WTC11 (cell line): ENCODE results near the gene PSMD13.

Experiments
- CBFB ChIP-seq: sonication (generic); formaldehyde crosslinking; IDR thresholded peaks from 2 replicates; pipeline ENCODE4 v1.8.1; 2022; ENCODE audit warnings: mild to moderate bottlenecking, low read depth, missing genetic modification reagents
- FOXP4 ChIP-seq: sonication (generic); formaldehyde crosslinking; IDR thresholded peaks from 2 replicates; pipeline ENCODE4 v1.8.0; 2022; ENCODE audit warnings: mild to moderate bottlenecking, missing genetic modification reagents
- HMGA2 ChIP-seq: fragments of 250-450 bp; sonication (Bioruptor Pico); IDR thresholded peaks from 2 replicates; pipeline ENCODE4 v1.4.0; 2021; ENCODE audit warnings: mild to moderate bottlenecking, moderate library complexity
- MAX ChIP-seq: sonication (generic); formaldehyde crosslinking; IDR thresholded peaks from 2 replicates; pipeline ENCODE4 v1.8.0; 2022; ENCODE audit warnings: mild to moderate bottlenecking, missing genetic modification reagents
- NR3C1 ChIP-seq: sonication (generic); formaldehyde crosslinking; conservative IDR thresholded peaks from 2 replicates; pipeline ENCODE4 v1.8.1; 2023; ENCODE audit warnings: low read depth, mild to moderate bottlenecking, missing genetic modification reagents
- SP1 ChIP-seq: sonication (generic); formaldehyde crosslinking; conservative IDR thresholded peaks from 2 replicates; pipeline ENCODE4 v1.8.1; 2022; ENCODE audit warnings: missing genetic modification reagents
- ZNF138 ChIP-seq: sonication (generic); formaldehyde crosslinking; conservative IDR thresholded peaks from 2 replicates; pipeline ENCODE4 v1.8.1; 2022; ENCODE audit warnings: mild to moderate bottlenecking, moderate library complexity, missing genetic modification reagents
- TF ChIP-seq, protein P1 (sequence below): fragments of 200-600 bp; IDR thresholded peaks from 2 replicates; pipeline ENCODE4 v1.8.0; 2022; ENCODE audit warnings: antibody characterized with exemption
- TF ChIP-seq, protein P2 (sequence below): sonication (generic); formaldehyde crosslinking; conservative IDR thresholded peaks from 2 replicates; pipeline ENCODE4 v1.8.1; 2023; ENCODE audit warnings: mild to moderate bottlenecking, low read depth, missing genetic modification reagents, moderate library complexity
- TF ChIP-seq, protein P3 (sequence below): sonication (generic); formaldehyde crosslinking; IDR thresholded peaks from 2 replicates; pipeline ENCODE4 v1.8.1; 2022; ENCODE audit warnings: missing genetic modification reagents, borderline replicate concordance

- TF ChIP-seq MAX (no peak), NR3C1 (CRISPR knock-in tag) (no peak), SP1 (CRISPR knock-in tag) (no peak), HMGA2 (CRISPR knock-in tag) (no peak), CBFB (no peak), FOXP4 (CRISPR knock-in tag) (no peak), ZNF138 (CRISPR knock-in tag) (no peak)
- TF ChIP-seq, protein P1, sequence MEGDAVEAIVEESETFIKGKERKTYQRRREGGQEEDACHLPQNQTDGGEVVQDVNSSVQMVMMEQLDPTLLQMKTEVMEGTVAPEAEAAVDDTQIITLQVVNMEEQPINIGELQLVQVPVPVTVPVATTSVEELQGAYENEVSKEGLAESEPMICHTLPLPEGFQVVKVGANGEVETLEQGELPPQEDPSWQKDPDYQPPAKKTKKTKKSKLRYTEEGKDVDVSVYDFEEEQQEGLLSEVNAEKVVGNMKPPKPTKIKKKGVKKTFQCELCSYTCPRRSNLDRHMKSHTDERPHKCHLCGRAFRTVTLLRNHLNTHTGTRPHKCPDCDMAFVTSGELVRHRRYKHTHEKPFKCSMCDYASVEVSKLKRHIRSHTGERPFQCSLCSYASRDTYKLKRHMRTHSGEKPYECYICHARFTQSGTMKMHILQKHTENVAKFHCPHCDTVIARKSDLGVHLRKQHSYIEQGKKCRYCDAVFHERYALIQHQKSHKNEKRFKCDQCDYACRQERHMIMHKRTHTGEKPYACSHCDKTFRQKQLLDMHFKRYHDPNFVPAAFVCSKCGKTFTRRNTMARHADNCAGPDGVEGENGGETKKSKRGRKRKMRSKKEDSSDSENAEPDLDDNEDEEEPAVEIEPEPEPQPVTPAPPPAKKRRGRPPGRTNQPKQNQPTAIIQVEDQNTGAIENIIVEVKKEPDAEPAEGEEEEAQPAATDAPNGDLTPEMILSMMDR, result no peak
- TF ChIP-seq, protein P2, sequence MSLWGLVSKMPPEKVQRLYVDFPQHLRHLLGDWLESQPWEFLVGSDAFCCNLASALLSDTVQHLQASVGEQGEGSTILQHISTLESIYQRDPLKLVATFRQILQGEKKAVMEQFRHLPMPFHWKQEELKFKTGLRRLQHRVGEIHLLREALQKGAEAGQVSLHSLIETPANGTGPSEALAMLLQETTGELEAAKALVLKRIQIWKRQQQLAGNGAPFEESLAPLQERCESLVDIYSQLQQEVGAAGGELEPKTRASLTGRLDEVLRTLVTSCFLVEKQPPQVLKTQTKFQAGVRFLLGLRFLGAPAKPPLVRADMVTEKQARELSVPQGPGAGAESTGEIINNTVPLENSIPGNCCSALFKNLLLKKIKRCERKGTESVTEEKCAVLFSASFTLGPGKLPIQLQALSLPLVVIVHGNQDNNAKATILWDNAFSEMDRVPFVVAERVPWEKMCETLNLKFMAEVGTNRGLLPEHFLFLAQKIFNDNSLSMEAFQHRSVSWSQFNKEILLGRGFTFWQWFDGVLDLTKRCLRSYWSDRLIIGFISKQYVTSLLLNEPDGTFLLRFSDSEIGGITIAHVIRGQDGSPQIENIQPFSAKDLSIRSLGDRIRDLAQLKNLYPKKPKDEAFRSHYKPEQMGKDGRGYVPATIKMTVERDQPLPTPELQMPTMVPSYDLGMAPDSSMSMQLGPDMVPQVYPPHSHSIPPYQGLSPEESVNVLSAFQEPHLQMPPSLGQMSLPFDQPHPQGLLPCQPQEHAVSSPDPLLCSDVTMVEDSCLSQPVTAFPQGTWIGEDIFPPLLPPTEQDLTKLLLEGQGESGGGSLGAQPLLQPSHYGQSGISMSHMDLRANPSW (CRISPR knock-in tag), result no peak
- TF ChIP-seq, protein P3, sequence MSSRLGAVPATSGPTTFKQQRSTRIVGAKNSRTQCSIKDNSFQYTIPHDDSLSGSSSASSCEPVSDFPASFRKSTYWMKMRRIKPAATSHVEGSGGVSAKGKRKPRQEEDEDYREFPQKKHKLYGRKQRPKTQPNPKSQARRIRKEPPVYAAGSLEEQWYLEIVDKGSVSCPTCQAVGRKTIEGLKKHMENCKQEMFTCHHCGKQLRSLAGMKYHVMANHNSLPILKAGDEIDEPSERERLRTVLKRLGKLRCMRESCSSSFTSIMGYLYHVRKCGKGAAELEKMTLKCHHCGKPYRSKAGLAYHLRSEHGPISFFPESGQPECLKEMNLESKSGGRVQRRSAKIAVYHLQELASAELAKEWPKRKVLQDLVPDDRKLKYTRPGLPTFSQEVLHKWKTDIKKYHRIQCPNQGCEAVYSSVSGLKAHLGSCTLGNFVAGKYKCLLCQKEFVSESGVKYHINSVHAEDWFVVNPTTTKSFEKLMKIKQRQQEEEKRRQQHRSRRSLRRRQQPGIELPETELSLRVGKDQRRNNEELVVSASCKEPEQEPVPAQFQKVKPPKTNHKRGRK, result no peak
These were observed 7.6 kb downstream of the PSMD13 start for GRCh38 chr11:244376-244775.
